ENCODE measurements around the gene PPA1.

DNA sequence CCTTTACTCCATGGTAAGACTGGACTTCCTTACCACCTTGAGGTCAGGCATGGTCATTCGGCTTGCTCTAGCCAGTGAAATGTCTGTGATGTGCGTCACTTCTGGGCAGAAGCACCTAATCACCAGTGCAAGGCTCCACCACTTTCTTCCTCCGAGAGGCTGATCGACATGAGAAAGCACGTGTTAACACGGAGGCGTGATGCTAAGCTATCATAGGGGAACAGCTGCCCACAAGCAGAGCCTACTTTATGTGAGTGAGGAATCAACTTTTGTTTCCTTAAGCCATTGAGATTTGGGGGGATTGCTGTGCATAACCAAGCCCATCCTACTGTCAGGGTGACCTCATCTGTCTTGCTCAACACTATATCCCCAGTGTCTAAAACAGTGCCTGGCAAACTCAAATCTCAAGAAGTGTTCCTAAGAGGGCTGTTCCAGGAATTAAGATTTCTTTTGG, 39.8 kb downstream of the PPA1 start:
- TF ChIP-seq, protein P1, sequence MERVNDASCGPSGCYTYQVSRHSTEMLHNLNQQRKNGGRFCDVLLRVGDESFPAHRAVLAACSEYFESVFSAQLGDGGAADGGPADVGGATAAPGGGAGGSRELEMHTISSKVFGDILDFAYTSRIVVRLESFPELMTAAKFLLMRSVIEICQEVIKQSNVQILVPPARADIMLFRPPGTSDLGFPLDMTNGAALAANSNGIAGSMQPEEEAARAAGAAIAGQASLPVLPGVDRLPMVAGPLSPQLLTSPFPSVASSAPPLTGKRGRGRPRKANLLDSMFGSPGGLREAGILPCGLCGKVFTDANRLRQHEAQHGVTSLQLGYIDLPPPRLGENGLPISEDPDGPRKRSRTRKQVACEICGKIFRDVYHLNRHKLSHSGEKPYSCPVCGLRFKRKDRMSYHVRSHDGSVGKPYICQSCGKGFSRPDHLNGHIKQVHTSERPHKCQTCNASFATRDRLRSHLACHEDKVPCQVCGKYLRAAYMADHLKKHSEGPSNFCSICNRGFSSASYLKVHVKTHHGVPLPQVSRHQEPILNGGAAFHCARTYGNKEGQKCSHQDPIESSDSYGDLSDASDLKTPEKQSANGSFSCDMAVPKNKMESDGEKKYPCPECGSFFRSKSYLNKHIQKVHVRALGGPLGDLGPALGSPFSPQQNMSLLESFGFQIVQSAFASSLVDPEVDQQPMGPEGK (CRISPR knock-in tag; IDR thresholded peaks at IDR 0.05; ENCODE audit: borderline replicate concordance), result no peak
- no peak for TF ChIP-seq ZC3H10 (CRISPR knock-in tag; IDR thresholded peaks at IDR 0.05)
- no peak for TF ChIP-seq CREB5 (CRISPR knock-in tag; IDR thresholded peaks at IDR 0.05; ENCODE audit: low read depth)
- TF ChIP-seq PPARA (CRISPR knock-in tag; IDR thresholded peaks at IDR 0.05; ENCODE audit: borderline replicate concordance), result no peak
- no peak for TF ChIP-seq ZFP3 (CRISPR knock-in tag; IDR thresholded peaks at IDR 0.05)
- no peak for TF ChIP-seq ARNTL (CRISPR knock-in tag; IDR thresholded peaks at IDR 0.05; ENCODE audit: borderline replicate concordance, low read depth)
- no peak for TF ChIP-seq OSR1 (CRISPR knock-in tag; IDR thresholded peaks at IDR 0.05)
- no peak for TF ChIP-seq TCF4 (CRISPR knock-in tag; IDR thresholded peaks at IDR 0.05; ENCODE audit: borderline replicate concordance)

Data from SK-N-SH treated with all-trans-retinoic acid at 6 μM for 48 hours (cell line).